Smooth muscle cell of the umbilical artery (primary cell): ENCODE data around the gene POLR2M. TPM values are rescaled to one million over a fixed set of nuclear protein-coding genes. Genes with fewer than 3 reads are reported as not detected.

Experiments used
- total RNA-seq: library from RNA; depleted of rRNA; stranded (reverse); fragments of >200 nt; gene quantifications from 2 replicates; pipeline ENCODE4 v1.2.3, GENCODE V29; 2014

POLR2M gene
- total RNA-seq: 60.6 and 126 TPM in 2 replicates

GRCh38 chr15:57706405-57707209 lies at the start of gene POLR2M:
Gene POLR2M, plus strand, starts transcription at chr15:57706714. Its CDS starts 129 bp downstream, at chr15:57706843.

Other genes starting within 250 kb of the POLR2M start
- gene MYZAP, start 114.8 kb upstream of the POLR2M start, total RNA-seq: under 0.01 TPM in 1 of 2 replicates, not detected in the other